Ascending aorta (tissue), 2 donors: ENCODE results near the gene RNGTT. TPM values are rescaled to one million over a fixed set of nuclear protein-coding genes. Genes with fewer than 3 reads are reported as not detected.

Source experiments
- DNase-seq, 2 donors: peaks; one replicate each; pipeline ENCODE4 v3.0.0-alpha.2; 2019; ENCODE audit warnings: low spot score in 2 of 2
- H3K27ac ChIP-seq, 2 donors: fragments of 200-600 bp; sonication (generic); one replicate each; pipeline ENCODE4 v1.5.1; 2016 to 2017; ENCODE audit warnings: mild to moderate bottlenecking in 1 of 2
- H3K27me3 ChIP-seq: fragments of 200-600 bp; sonication (generic); one replicate; pipeline ENCODE4 v1.5.1; 2017
- H3K36me3 ChIP-seq, 2 donors: fragments of 200-600 bp; sonication (generic); one replicate each; pipeline ENCODE4 v1.5.1; 2016
- H3K4me1 ChIP-seq, 2 donors: fragments of 200-600 bp; sonication (generic); one replicate each; pipeline ENCODE4 v1.5.1; 2016 to 2017; ENCODE audit warnings: mild to moderate bottlenecking in 1 of 2
- H3K4me3 ChIP-seq, 2 donors: fragments of 200-600 bp; sonication (generic); one replicate each; pipeline ENCODE4 v1.5.1; 2016 to 2017; ENCODE audit warnings: mild to moderate bottlenecking in 1 of 2
- H3K9me3 ChIP-seq, 2 donors: fragments of 200-600 bp; sonication (generic); one replicate each; pipeline ENCODE4 v1.5.1; 2016
- intact Hi-C: fragments of 100-400 bp; cut with DNase I; formaldehyde crosslinking; loops from one replicate; pipeline ENCODE4 v1.15.1; 2023
- total RNA-seq: library from RNA; depleted of rRNA; stranded (reverse); fragments of >200 nt; gene quantifications from one replicate; pipeline ENCODE4 v1.1.0, GENCODE V29; 2016
- TF ChIP-seq, protein P1 (sequence below), 3 experiments: fragments of 200-600 bp in 2 of 3; fragments of 450-650 bp in 1 of 3; sonication (generic) in 2 of 3; IDR thresholded peaks; one replicate each; pipeline ENCODE4 v1.5.1; 2016 to 2019; ENCODE audit warnings: antibody characterized with exemption in 3 of 3, mild to moderate bottlenecking in 1 of 3, moderate library complexity in 1 of 3

RNGTT gene
- total RNA-seq, 1 donor from 2014 or later, result 13.4 TPM

DNA sequence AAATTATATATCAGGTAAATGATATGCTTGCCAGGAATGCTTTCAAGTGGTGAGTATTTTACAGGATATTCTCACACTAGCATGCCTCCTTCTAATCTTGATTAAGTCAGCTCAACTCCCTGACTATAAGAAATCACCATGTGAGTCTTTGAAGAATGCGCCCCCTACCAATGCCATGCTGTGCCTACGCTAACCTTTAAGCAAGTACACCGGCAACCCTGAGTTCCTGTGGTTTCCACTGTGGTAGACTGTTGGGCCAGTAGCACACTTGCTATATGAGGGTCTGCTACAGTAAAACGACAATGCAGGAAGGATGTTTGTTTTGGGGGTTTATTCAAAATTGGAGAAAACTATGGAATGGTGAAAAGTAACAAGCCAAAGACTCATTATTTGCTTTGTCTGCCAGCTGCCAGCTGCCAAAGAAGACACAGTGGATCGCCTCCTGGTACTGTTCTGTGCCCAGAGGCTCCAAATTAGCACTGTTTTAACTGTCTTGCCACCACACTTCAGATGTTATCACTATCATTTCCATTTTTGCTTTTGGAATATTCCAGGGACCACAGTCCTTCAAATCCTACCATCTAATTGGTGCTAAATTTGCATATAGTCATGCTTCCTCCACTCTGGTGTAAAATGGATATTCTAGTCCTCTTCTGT, 333.5 kb downstream of the RNGTT start:
- Histone ChIP-seq H3K4me1 (no peaks in the 10 kb centered on the region), H3K27me3 (no peaks in the 10 kb centered on the region), H3K36me3 (no peaks in the 10 kb centered on the region), H3K4me3 (no peak overlapping the region), H3K27ac (no peak overlapping the region), H3K9me3 (no peaks in the 10 kb centered on the region)
- intact Hi-C loops, result no loop called here
- TF ChIP-seq, protein P1, sequence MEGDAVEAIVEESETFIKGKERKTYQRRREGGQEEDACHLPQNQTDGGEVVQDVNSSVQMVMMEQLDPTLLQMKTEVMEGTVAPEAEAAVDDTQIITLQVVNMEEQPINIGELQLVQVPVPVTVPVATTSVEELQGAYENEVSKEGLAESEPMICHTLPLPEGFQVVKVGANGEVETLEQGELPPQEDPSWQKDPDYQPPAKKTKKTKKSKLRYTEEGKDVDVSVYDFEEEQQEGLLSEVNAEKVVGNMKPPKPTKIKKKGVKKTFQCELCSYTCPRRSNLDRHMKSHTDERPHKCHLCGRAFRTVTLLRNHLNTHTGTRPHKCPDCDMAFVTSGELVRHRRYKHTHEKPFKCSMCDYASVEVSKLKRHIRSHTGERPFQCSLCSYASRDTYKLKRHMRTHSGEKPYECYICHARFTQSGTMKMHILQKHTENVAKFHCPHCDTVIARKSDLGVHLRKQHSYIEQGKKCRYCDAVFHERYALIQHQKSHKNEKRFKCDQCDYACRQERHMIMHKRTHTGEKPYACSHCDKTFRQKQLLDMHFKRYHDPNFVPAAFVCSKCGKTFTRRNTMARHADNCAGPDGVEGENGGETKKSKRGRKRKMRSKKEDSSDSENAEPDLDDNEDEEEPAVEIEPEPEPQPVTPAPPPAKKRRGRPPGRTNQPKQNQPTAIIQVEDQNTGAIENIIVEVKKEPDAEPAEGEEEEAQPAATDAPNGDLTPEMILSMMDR (IDR thresholded peaks at IDR 0.05), result no peak
- no peak for DNase-seq

DNA sequence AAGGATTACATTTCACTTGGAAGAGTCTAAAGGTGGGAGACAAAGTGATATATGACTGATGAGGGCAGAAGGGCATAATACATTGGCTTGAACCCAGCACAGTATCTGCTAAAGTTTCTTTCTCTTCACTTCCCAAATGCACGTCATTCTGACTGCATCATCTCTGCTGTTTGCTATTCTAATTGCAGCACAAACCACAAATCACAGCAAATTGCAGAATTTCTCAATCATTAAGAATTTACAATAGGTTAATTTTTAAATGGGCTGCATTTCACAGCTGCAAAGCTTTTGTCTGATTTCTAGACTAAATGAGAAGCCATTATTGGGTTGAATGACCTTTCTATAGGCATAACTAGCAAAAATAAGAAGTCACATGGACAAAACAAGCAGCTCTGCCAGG, 337.0 kb downstream of the RNGTT start:
- TF ChIP-seq, protein P1 (IDR thresholded peaks at IDR 0.05), result no peak
- Histone ChIP-seq H3K4me1 (no peaks in the 10 kb centered on the region), H3K36me3 (no peaks in the 10 kb centered on the region), H3K27me3 (no peaks in the 10 kb centered on the region), H3K27ac (no peak overlapping the region), H3K9me3 (no peaks in the 10 kb centered on the region), H3K4me3 (no peak overlapping the region)
- DNase-seq, result no peak
- intact Hi-C loops, result no loop called here

DNA sequence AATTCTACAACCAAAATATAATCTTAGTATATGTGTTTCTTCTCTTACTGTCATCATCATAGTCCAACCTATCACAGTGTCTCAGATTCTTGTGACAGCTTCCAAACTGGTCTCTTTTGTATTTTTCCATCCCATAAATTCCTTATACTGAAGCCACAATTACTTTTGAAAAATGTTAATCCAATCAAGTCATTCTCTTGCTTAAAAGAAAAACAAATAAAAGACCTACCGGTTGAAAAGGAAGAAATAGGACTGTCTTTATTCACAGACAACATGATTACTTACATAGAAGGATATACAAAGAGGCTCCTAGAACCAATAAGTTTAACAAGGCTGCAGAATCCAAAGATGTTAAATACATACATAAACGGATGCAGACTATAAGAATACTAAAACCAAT, 339.9 kb downstream of the RNGTT start:
- Histone ChIP-seq H3K4me3 (no peak overlapping the region), H3K27ac (no peak overlapping the region), H3K36me3 (no peaks in the 10 kb centered on the region), H3K4me1 (no peaks in the 10 kb centered on the region), H3K27me3 (no peaks in the 10 kb centered on the region), H3K9me3 (no peaks in the 10 kb centered on the region)
- intact Hi-C loops, result no loop called here
- no peak for DNase-seq
- TF ChIP-seq, protein P1 (IDR thresholded peaks at IDR 0.05), result no peak

GRCh38 chr6:88619951-88620350, 343.5 kb downstream of the RNGTT start:
- intact Hi-C loops, result no loop called here
- TF ChIP-seq, protein P1 (IDR thresholded peaks at IDR 0.05), result no peak
- no peaks in the 10 kb centered on the region for H3K36me3 ChIP-seq
- H3K27ac ChIP-seq, result no peak overlapping the region
- H3K4me1 ChIP-seq, result no peaks in the 10 kb centered on the region
- no peaks in the 10 kb centered on the region for H3K27me3 ChIP-seq
- no peak overlapping the region for H3K4me3 ChIP-seq
- H3K9me3 ChIP-seq, result no peaks in the 10 kb centered on the region
- DNase-seq, result no peak

DNA sequence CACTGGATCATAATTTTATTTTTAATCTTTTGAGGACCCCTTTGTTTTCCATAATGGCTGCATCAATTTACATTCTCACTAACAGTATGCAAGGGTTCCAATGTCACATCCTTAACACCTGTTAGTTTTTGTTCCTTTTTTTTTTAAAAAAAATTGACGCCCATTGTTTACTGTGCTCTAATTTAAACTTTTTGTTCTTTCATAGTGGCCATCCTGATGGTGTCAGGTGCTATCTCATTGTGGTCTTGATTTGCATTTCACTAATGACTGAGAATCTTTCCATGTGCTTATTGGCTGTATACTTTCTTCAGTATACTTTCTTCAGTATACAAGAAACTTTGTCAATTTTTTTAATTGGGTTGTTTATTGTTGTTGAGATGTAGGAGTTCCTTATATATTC, 347.0 kb downstream of the RNGTT start:
- intact Hi-C loops, result no loop called here
- TF ChIP-seq, protein P1 (IDR thresholded peaks at IDR 0.05), result no peak
- H3K4me3 ChIP-seq, result no peak overlapping the region
- no peaks in the 10 kb centered on the region for H3K27me3 ChIP-seq
- H3K9me3 ChIP-seq, result no peaks in the 10 kb centered on the region
- H3K27ac ChIP-seq, result no peak overlapping the region
- H3K4me1 ChIP-seq, result no peaks in the 10 kb centered on the region
- DNase-seq, result no peak
- H3K36me3 ChIP-seq, result peaks cover 0 to 7% of the 10 kb centered on the region in 2 donors
